GM18870 (cell line): ENCODE results near the gene CHRM2.

Experiments used
- ATAC-seq: cut with Tn5 transposase; IDR thresholded peaks from one replicate; pipeline ENCODE4 v1.9.1; 2021; ENCODE audit warnings: moderate library complexity; ENCODE audit not compliant: unreplicated experiment

Gene CHRM2

GRCh38 chr7:136891850-136892249 lies 23.4 kb downstream of the CHRM2 start:
- no peak for ATAC-seq

- no peak for ATAC-seq
Observed at GRCh38 chr7:136894789-136895188, 26.3 kb downstream of the CHRM2 start.

- no peak for ATAC-seq
Observed at GRCh38 chr7:136897676-136898075, 29.2 kb downstream of the CHRM2 start.

- no peak for ATAC-seq
Observed at GRCh38 chr7:136900005-136900404, 31.6 kb downstream of the CHRM2 start.

- no peak for ATAC-seq
Observed at GRCh38 chr7:136910771-136911170, 42.3 kb downstream of the CHRM2 start.

- no peak for ATAC-seq
Observed at GRCh38 chr7:136911344-136911743, 42.9 kb downstream of the CHRM2 start.

DNA sequence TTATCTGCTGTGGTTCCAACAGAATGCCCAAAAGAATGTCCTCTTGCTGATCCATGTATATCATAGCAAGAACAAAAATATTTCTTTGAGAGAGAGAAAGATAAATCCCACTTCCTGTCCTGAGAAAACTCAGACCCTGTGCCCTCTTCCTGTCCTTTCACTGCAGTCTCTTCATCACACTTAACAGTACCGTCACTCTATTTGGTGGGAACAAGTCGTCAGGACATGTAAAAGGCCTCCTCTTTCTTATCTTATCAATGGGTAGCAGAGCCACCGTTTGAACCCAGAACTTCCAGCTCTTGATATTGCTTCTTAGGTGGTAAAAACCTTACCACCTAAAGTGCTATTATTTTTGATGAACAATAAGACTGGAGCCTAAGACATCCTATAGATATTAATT lies 43.9 kb downstream of the CHRM2 start:
- ATAC-seq, result no peak

DNA sequence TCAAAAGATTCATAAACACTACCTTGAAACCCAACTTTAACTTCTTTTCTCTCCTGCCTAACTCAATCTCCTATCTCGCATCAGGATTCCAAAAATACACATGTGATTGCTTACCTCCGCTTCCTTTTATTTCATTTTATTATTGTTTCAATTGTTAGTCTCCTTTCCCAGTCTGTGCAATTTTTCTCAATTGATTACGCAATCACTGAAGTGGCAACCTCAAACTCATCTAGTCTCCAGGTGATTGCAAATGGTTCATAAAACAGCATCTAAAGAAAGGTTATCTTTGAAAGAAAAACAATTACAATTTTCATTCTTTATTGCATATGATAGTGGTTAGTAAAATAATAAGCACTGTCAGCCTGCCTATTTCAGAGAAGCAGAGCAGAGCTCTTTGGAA lies 45.6 kb downstream of the CHRM2 start:
- ATAC-seq, result no peak

DNA sequence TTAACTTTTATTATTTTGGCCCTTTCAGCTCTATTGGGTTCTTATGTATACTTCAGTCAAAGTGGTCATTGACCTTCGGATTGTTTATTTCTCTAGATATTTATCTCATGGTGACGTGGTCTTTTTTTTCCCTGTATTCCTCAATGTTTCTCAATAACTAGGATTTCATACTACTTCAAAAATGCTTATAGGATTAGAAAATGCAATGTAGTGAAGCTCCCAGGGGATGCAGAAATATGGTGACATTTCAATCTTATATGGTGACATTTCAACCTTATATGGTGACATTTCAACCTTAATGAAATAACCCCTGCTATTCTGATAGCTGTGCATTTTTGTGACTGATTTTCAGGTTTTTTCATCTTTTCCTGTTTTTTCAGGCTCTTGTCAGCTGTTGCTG lies 51.4 kb downstream of the CHRM2 start:
- no peak for ATAC-seq

DNA sequence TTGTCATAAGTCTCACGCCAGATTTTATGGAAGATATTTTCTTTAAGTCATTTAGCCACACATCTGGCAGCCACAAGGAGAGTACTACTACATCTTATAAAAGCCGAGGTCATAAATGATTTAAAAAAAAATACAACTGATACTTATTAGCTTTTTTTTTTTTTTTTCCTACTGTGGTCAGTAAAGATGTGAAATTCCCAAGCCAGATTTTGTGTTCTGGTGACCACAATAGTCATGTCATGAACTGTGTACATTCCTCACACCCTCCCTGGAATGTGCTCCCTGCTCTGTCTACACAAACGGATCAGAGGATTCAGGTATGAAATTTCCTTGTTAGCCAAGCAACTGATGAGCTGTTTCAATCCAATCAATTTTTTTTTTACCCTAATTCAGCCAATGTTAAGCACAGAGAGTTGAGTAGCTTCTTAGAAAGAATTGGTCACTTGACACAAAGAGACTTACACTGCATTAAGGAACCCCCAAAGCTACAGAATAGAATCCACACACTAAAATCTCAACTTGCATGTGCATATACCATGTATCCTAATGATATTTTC lies 54.7 kb downstream of the CHRM2 start:
- ATAC-seq, result no peak

DNA sequence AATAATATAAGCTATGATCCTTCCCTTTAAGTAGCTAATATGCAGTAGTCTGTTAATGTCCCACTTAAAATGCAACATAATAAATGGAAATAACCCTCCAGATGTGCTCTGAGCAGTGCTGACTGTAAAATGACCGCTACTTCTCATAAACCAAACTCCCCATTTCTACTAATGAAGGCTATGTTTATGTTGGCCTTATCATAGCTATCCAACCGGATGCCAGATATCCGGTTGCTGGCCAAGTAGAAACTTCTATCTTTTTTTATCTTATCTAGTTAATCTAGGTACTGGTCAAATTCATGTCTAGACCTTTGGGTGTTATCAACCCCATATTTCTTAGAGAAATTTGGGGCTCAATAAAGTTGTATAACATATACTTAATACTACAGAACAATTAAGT lies 56.6 kb downstream of the CHRM2 start:
- ATAC-seq, result no peak

- no peak for ATAC-seq
Observed at GRCh38 chr7:136925556-136925955, 57.1 kb downstream of the CHRM2 start.

- ATAC-seq, result no peak
Observed at GRCh38 chr7:136931169-136931867, 62.9 kb downstream of the CHRM2 start.

- ATAC-seq, result no peak
Observed at GRCh38 chr7:136937436-136937835, 69.0 kb downstream of the CHRM2 start.

GRCh38 chr7:136938476-136938875 lies 70.0 kb downstream of the CHRM2 start:
- no peak for ATAC-seq

GRCh38 chr7:136940122-136940521 lies 71.7 kb downstream of the CHRM2 start:
- ATAC-seq, result no peak

DNA sequence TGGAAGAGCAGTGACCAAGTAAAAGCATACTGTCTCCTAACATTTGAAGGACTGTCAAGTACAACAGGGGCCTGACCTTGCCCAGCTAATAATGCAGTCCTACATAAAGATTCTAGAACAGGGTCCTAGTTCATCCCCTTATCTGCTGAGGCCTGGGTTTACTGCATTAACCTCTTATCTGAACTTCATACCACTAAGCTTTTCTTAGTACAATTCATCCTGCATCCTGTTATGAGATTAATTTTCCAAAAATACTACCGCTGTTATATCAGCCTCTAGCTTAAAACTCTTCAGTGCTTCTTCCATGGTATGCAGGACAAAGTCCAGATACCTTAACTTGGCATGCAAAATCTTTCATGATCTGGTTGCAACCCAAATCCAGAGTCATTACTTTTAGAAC lies 72.5 kb downstream of the CHRM2 start:
- ATAC-seq, result no peak

- ATAC-seq, result no peak
Observed at GRCh38 chr7:136941816-136942215, 73.4 kb downstream of the CHRM2 start.

DNA sequence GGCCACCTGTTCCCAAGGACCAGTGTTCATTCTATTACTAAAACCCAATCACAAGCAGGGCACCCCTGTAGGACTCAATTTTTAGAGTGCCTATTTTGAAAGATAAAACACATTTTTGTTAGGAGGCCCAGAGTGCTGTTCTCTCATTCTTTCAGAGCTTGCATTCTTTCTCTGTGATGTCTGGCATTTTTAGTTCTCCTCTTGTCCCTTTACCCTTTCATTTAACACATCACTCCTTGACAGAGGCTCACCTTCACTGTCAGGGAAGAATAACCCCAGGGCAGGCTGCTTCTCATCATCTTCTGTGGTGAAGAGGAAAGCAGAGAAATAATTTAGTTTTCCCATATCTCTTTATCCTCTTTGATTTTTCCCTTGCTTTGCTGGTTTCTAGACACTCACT lies 73.9 kb downstream of the CHRM2 start:
- ATAC-seq, result no peak

DNA sequence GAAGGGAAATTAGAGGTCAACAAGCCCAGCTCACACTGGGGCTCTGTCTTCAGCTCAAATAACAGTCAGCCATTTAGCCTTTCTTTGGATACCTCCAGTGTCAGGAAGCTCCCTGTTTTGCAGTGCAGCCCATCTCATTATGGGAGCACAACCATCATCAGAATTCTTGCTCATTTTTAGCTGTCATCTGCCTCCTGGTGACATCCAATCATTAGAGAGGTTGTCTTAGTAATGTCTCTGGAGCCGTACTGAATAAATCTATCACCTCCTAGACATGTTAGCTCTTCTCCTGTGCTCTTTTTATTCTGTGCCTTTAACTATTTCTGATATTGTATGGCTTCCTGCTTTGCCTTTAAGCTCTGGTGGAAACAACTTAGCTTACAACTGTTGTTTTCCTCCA lies 74.5 kb downstream of the CHRM2 start:
- no peak for ATAC-seq

DNA sequence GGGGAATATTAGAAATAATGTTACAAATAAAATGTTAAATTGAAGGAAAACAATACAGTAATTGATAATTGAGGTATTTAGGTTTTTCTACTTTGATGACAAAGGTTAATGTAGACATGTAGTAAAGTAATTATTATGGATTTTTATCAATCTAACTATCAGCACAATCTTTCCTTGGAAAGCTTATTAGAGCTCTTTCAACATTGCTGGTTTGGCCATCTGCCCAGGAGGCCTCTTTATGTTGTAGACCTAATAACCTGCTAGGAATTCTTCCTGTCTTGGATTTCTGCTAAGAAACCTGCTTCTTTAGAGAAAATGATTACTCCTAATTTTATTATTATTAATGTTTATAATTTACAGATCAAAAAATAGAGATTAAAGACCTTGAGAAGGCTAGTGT lies 78.9 kb downstream of the CHRM2 start:
- no peak for ATAC-seq

- no peak for ATAC-seq
Observed at GRCh38 chr7:136950331-136950730, 81.9 kb downstream of the CHRM2 start.

- ATAC-seq, result no peak
Observed at GRCh38 chr7:136953386-136953785, 84.9 kb downstream of the CHRM2 start.
